GM20431 (cell line): ENCODE results near the gene DLEC1.
"Not testable (repeated sequence)": the region's sequence is repeated elsewhere in the genome, so short reads cannot be mapped to it uniquely, and the experiment has no call there.

Experiments used
- in situ Hi-C: fragments of 300-500 bp; cut with MseI, MboI; formaldehyde crosslinking; loops from one replicate; pipeline ENCODE4 v1.15.0; 2020; ENCODE audit warnings: low sequenced_read_pairs; ENCODE audit not compliant: unreplicated experiment

The DLEC1 gene

GRCh38 chr3:38142959-38143358, 104.0 kb downstream of the DLEC1 start:
- in situ Hi-C loops: loop anchor here (25.0 kb wide), 1 partner anchor 344 kb away; the partner anchor contains the start of gene EXOG

GRCh38 chr3:38143511-38143910, 104.5 kb downstream of the DLEC1 start:
- in situ Hi-C loops: loop anchor here (25.0 kb wide), 1 partner anchor 344 kb away; the partner anchor contains the start of gene EXOG

- in situ Hi-C loops: loop anchor here (25.0 kb wide), 1 partner anchor 341 kb away; the partner anchor contains the start of gene EXOG
These were observed 107.5 kb downstream of the DLEC1 start for GRCh38 chr3:38146504-38146903.

- in situ Hi-C loops: loop anchor here (25.0 kb wide), 1 partner anchor 340 kb away; the partner anchor contains the start of gene EXOG
These were observed 108.4 kb downstream of the DLEC1 start for GRCh38 chr3:38147421-38147820.

GRCh38 chr3:38148311-38148882, 109.4 kb downstream of the DLEC1 start:
- in situ Hi-C loops: loop anchor here (25.0 kb wide), 1 partner anchor 339 kb away; the partner anchor contains the start of gene EXOG

- in situ Hi-C loops: loop anchor here (25.0 kb wide), 1 partner anchor 338 kb away; the partner anchor contains the start of gene EXOG
These were observed 110.7 kb downstream of the DLEC1 start for GRCh38 chr3:38149708-38150107.

- in situ Hi-C loops: no loop called here
These were observed 111.9 kb downstream of the DLEC1 start for GRCh38 chr3:38150780-38151528.

- in situ Hi-C loops: no loop called here
These were observed 112.8 kb downstream of the DLEC1 start for GRCh38 chr3:38151667-38152265.

- in situ Hi-C loops: no loop called here
These were observed 113.6 kb downstream of the DLEC1 start for GRCh38 chr3:38152609-38153008.

GRCh38 chr3:38153221-38153620, 114.2 kb downstream of the DLEC1 start:
- in situ Hi-C loops: no loop called here

- in situ Hi-C loops: no loop called here
These were observed 115.1 kb downstream of the DLEC1 start for GRCh38 chr3:38154033-38154494.

- in situ Hi-C loops: no loop called here
These were observed 115.7 kb downstream of the DLEC1 start for GRCh38 chr3:38154625-38155255.

GRCh38 chr3:38155825-38156224, 116.8 kb downstream of the DLEC1 start:
- in situ Hi-C loops: no loop called here

GRCh38 chr3:38157117-38157516, 118.1 kb downstream of the DLEC1 start:
- in situ Hi-C loops: no loop called here

GRCh38 chr3:38157595-38157994, 118.6 kb downstream of the DLEC1 start:
- in situ Hi-C loops: no loop called here

GRCh38 chr3:38158472-38158871, 119.5 kb downstream of the DLEC1 start:
- in situ Hi-C loops: no loop called here

- in situ Hi-C loops: not testable (repeated sequence)
These were observed 121.7 kb downstream of the DLEC1 start for GRCh38 chr3:38160704-38161103.

GRCh38 chr3:38163117-38163840, 124.3 kb downstream of the DLEC1 start:
- in situ Hi-C loops: no loop called here

- in situ Hi-C loops: no loop called here
These were observed 125.0 kb downstream of the DLEC1 start for GRCh38 chr3:38163841-38164642.
